ENCODE data around the gene PCNX2. TPM values are rescaled to one million over a fixed set of nuclear protein-coding genes. Genes with fewer than 3 reads are reported as not detected.
"Not testable (repeated sequence)": the region's sequence is repeated elsewhere in the genome, so short reads cannot be mapped to it uniquely, and the experiment has no call there.

PCNX2 gene
- total RNA-seq, 2 experiments from 2014 or later, result 11.5 to 12.2 TPM

DNA sequence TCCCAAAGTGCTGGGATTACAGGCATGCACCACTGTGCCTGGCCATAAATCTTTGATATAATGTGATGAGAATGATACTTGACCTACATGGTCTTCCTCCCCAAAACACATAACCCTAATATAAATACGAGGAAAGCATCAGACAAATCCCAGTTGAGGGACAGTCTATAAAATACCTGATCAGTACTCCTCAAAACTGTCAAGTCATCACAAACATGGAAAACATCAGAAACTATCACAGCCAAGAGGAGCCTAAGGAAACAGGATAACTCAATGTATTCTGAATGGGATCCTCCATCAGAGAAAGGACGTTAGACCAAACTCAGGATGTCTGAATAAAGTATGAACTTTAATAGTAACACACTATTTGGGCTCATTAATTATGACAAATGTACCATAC is 172.7 kb downstream of the PCNX2 start:
- Mint-ChIP-seq H3K4me1 (ENCODE audit: low read depth) (no peaks in the 10 kb centered on the region), H3K27me3 (ENCODE audit: low read depth) (no peaks in the 10 kb centered on the region)
- DNase-seq, result no peak

GRCh38 chr1:233121947-233122559 is 173.5 kb downstream of the PCNX2 start:
- CTCF ChIA-PET, result no interaction called here
- Mint-ChIP-seq H3K4me1 (ENCODE audit: low read depth) (no peaks in the 10 kb centered on the region), H3K4me3 (no peak overlapping the region), H3K36me3 (ENCODE audit: low read depth) (peaks cover 13% of the 10 kb centered on the region), H3K27me3 (ENCODE audit: low read depth) (no peaks in the 10 kb centered on the region), H3K27ac (no peak overlapping the region), H3K9me3 (no peaks in the 10 kb centered on the region)
- DNase-seq, result no peak
- intact Hi-C loops (cut with micrococcal nuclease), result no loop called here

More for the DNA sequence above, 172.7 kb downstream of the PCNX2 start:
- Mint-ChIP-seq H3K36me3 (ENCODE audit: low read depth) (peaks cover 19% of the 10 kb centered on the region), H3K27ac (no peak overlapping the region), H3K4me3 (no peak overlapping the region), H3K9me3 (no peaks in the 10 kb centered on the region)
- intact Hi-C loops (cut with micrococcal nuclease), result no loop called here
- CTCF ChIA-PET, result no interaction called here

GRCh38 chr1:233114860-233115259 is 180.7 kb downstream of the PCNX2 start:
- H3K4me1 Mint-ChIP-seq (ENCODE audit: low read depth), result peaks cover 13% of the 10 kb centered on the region
- H3K27ac Mint-ChIP-seq, result no peak overlapping the region
- H3K27me3 Mint-ChIP-seq (ENCODE audit: low read depth), result no peaks in the 10 kb centered on the region
- CTCF ChIA-PET, result no interaction called here
- DNase-seq, result no peak
- H3K9me3 Mint-ChIP-seq, result no peaks in the 10 kb centered on the region
- H3K4me3 Mint-ChIP-seq, result peak overlapping the region; percentile 17
- intact Hi-C loops (cut with micrococcal nuclease), result no loop called here
- H3K36me3 Mint-ChIP-seq (ENCODE audit: low read depth), result peaks cover 28% of the 10 kb centered on the region

DNA sequence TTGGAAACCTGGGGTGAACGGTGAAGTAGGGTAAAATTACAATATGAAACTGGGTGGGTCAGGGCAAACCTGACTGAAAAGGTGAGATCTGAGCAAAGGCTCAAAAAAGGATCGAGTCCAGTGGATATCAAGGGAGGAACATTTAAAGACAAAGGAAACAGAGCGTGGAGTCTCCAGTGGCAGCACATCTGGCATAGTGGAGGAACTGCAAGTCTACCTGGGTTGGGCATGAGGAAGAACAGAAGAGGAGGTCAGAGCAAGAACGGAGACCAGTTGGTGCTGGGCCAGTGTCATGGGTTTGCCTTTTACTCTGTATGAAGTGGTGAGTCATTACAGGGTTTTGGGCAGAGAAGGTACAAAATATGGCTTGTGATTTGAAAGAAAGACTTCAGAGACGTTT is 181.4 kb downstream of the PCNX2 start:
- Mint-ChIP-seq H3K4me1 (ENCODE audit: low read depth) (peaks cover 13% of the 10 kb centered on the region), H3K27ac (no peak overlapping the region), H3K9me3 (no peaks in the 10 kb centered on the region), H3K27me3 (ENCODE audit: low read depth) (no peaks in the 10 kb centered on the region), H3K4me3 (no peak overlapping the region), H3K36me3 (ENCODE audit: low read depth) (peaks cover 32% of the 10 kb centered on the region)
- intact Hi-C loops (cut with micrococcal nuclease), result no loop called here
- CTCF ChIA-PET, result no interaction called here
- no peak for DNase-seq

- CTCF ChIA-PET, result no interaction called here
- peaks cover 13% of the 10 kb centered on the region for H3K4me1 Mint-ChIP-seq (ENCODE audit: low read depth)
- no peaks in the 10 kb centered on the region for H3K27me3 Mint-ChIP-seq (ENCODE audit: low read depth)
- H3K27ac Mint-ChIP-seq, result no peak overlapping the region
- no peak overlapping the region for H3K4me3 Mint-ChIP-seq
- no peaks in the 10 kb centered on the region for H3K9me3 Mint-ChIP-seq
- H3K36me3 Mint-ChIP-seq (ENCODE audit: low read depth), result peaks cover 38% of the 10 kb centered on the region
- peak; percentile 32 for DNase-seq
- intact Hi-C loops (cut with micrococcal nuclease), result no loop called here
Observed at GRCh38 chr1:233113009-233113879, 182.3 kb downstream of the PCNX2 start.

DNA sequence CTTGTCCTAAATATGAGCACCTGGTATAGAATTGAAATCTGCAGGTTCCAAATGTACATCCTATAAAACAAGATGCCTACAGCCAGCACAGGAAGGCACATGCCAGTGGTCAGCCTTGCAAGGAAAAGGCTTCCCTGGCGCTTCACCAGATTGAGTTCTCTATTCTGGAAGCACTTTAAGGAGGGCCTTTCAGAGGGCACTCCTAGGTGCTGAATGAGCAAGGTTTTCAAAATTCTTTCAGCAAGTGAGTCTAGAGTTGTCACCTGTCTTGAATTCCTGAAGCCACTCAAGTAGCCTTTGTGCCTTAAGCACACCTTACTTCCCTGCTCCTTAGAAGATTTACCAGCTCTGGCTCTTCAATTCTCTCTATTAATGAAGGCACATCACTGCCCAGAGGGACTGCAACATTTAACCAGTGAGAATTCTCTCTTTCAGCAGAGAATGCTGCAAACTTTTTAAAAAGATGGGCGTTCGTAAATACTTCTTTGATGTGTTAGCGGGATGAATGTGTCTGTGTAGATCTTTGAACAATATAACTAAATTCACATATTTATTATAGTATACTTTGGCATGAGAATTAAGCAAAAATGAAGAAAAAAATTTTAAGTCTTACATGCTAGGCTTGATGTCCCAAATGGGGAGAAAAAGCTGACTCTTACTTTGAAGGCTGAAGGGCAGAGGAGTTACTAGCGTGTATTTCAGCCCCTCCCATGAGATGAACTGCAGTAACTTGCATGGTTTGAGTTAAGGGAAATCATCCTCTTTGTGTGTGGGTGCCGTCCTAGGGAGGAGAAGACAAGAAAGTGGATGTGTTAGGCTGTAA is 183.1 kb downstream of the PCNX2 start:
- CTCF ChIA-PET, result no interaction called here
- Mint-ChIP-seq H3K9me3 (no peaks in the 10 kb centered on the region), H3K27me3 (ENCODE audit: low read depth) (no peaks in the 10 kb centered on the region), H3K36me3 (ENCODE audit: low read depth) (peaks cover 42% of the 10 kb centered on the region), H3K4me3 (no peak overlapping the region), H3K27ac (no peak overlapping the region), H3K4me1 (ENCODE audit: low read depth) (peaks cover 13% of the 10 kb centered on the region)
- intact Hi-C loops (cut with micrococcal nuclease), result no loop called here
- DNase-seq, result no peak

- no peak for DNase-seq
- Mint-ChIP-seq H3K36me3 (ENCODE audit: low read depth) (peaks cover 44% of the 10 kb centered on the region), H3K4me1 (ENCODE audit: low read depth) (peaks cover 13% of the 10 kb centered on the region), H3K27ac (no peak overlapping the region), H3K27me3 (ENCODE audit: low read depth) (no peaks in the 10 kb centered on the region), H3K9me3 (no peaks in the 10 kb centered on the region), H3K4me3 (no peak overlapping the region)
- intact Hi-C loops (cut with micrococcal nuclease), result no loop called here
- CTCF ChIA-PET, result no interaction called here
Observed at GRCh38 chr1:233111731-233112130, 183.8 kb downstream of the PCNX2 start.

GRCh38 chr1:233109096-233109495 is 186.4 kb downstream of the PCNX2 start:
- Mint-ChIP-seq H3K9me3 (no peaks in the 10 kb centered on the region), H3K4me3 (no peak overlapping the region), H3K4me1 (ENCODE audit: low read depth) (peaks cover 10% of the 10 kb centered on the region), H3K27ac (no peak overlapping the region), H3K27me3 (ENCODE audit: low read depth) (no peaks in the 10 kb centered on the region), H3K36me3 (ENCODE audit: low read depth) (peaks cover 42% of the 10 kb centered on the region)
- intact Hi-C loops (cut with micrococcal nuclease), result no loop called here
- CTCF ChIA-PET, result no interaction called here
- DNase-seq, result no peak

- intact Hi-C loops (cut with micrococcal nuclease); CTCF ChIA-PET; DNase-seq; H3K27me3 Mint-ChIP-seq (ENCODE audit: low read depth); H3K4me3 Mint-ChIP-seq; H3K9me3 Mint-ChIP-seq; H3K4me1 Mint-ChIP-seq (ENCODE audit: low read depth); H3K27ac Mint-ChIP-seq: not testable (repeated sequence)
- H3K36me3 Mint-ChIP-seq (ENCODE audit: low read depth), result peaks cover 46% of the 10 kb centered on the region
Observed at GRCh38 chr1:233107716-233108130, 187.8 kb downstream of the PCNX2 start.

- no peak overlapping the region for H3K27ac Mint-ChIP-seq
- CTCF ChIA-PET, result no interaction called here
Observed at GRCh38 chr1:233107130-233107660, 188.3 kb downstream of the PCNX2 start.

DNA sequence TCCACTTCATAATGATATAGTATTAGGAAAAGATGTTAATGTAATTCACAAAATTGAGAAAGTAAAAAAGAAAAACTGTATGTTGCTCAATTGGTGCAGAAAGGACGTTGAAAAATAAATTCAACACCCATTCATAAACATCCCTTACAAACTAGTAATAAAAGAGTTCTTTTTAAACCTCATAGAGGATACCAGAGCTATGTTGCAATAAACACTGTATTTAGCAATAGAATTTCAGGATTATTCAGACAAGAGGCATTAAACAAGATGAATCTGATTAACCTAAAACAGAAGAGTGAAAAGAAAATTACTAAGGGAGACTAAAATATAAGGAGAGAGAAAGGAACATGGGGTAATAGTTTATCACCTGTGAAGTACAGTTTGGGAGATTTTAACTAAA is 190.3 kb downstream of the PCNX2 start:
- intact Hi-C loops (cut with micrococcal nuclease), result no loop called here
- Mint-ChIP-seq H3K27ac (no peak overlapping the region), H3K4me1 (ENCODE audit: low read depth) (no peaks in the 10 kb centered on the region), H3K27me3 (ENCODE audit: low read depth) (no peaks in the 10 kb centered on the region), H3K36me3 (ENCODE audit: low read depth) (peaks cover 33% of the 10 kb centered on the region), H3K4me3 (no peak overlapping the region), H3K9me3 (no peaks in the 10 kb centered on the region)
- CTCF ChIA-PET, result no interaction called here
- DNase-seq, result no peak

More at GRCh38 chr1:233107130-233107660, 188.3 kb downstream of the PCNX2 start:
- Mint-ChIP-seq H3K36me3 (ENCODE audit: low read depth) (peaks cover 46% of the 10 kb centered on the region), H3K4me1 (ENCODE audit: low read depth) (no peaks in the 10 kb centered on the region), H3K27me3 (ENCODE audit: low read depth) (no peaks in the 10 kb centered on the region), H3K4me3 (no peak overlapping the region), H3K9me3 (no peaks in the 10 kb centered on the region)
- DNase-seq, result no peak
- intact Hi-C loops (cut with micrococcal nuclease), result no loop called here

DNA sequence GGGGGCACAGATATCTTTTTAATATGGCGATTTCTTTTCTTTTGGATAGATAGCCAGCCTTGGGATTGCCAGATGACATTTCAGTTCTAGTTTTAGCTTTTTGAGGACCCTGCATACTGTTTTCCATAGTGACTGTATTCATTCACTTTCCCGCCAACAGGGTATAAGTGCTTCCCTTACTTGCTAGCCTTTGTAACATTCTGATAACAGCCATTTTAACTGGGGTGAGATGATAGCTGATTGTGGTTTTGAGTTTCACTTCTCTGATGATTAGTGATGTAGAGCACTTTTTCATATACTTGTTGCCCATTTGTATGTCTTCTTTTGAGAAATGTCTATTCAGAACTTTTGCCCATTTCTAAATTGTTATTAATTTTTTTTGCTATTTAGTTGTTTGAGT is 193.2 kb downstream of the PCNX2 start:
- no peak overlapping the region for H3K4me3 Mint-ChIP-seq
- intact Hi-C loops (cut with micrococcal nuclease), result no loop called here
- CTCF ChIA-PET, result no interaction called here
- DNase-seq, result no peak
- H3K9me3 Mint-ChIP-seq, result no peaks in the 10 kb centered on the region
- no peaks in the 10 kb centered on the region for H3K27me3 Mint-ChIP-seq (ENCODE audit: low read depth)
- H3K27ac Mint-ChIP-seq, result no peak overlapping the region
- peaks cover 3% of the 10 kb centered on the region for H3K4me1 Mint-ChIP-seq (ENCODE audit: low read depth)
- H3K36me3 Mint-ChIP-seq (ENCODE audit: low read depth), result peaks cover 23% of the 10 kb centered on the region

Data from activated naive CD4-positive, alpha-beta T cell treated with anti-CD3 and anti-CD28 coated beads for 36 hours (primary cell).